IMR-90 (cell line): Measurements from ENCODE around the gene NALCN.
A peak's percentile ranks its signal among the peaks of the same experiment; 100 is the strongest.

Source experiments
- CTCF ChIP-seq: conservative IDR thresholded peaks from 2 replicates; pipeline ENCODE4 v1.5.1; 2012; ENCODE audit warnings: mild to moderate bottlenecking, low read depth, low read length, improper control_type of control experiment
- ELK1 ChIP-seq: fragments of 150-350 bp; IDR thresholded peaks from 2 replicates; pipeline ENCODE4 v1.6.1; 2016; ENCODE audit warnings: low read depth, mild to moderate bottlenecking, low read length, moderate library complexity, borderline replicate concordance
- POLR2A ChIP-seq: IDR thresholded peaks from 2 replicates; pipeline ENCODE4 v1.6.1; 2012; ENCODE audit warnings: mild to moderate bottlenecking, low read depth, low read length
- RFX5 ChIP-seq: IDR thresholded peaks from 2 replicates; pipeline ENCODE4 v1.8.0; 2012; ENCODE audit warnings: low read depth, mild to moderate bottlenecking, low read length, moderate library complexity
- SMC3 ChIP-seq: fragments of 150-350 bp; IDR thresholded peaks from 2 replicates; pipeline ENCODE4 v1.6.1; 2016; ENCODE audit warnings: low read depth, mild to moderate bottlenecking, antibody characterized with exemption, low read length, moderate library complexity

DNA sequence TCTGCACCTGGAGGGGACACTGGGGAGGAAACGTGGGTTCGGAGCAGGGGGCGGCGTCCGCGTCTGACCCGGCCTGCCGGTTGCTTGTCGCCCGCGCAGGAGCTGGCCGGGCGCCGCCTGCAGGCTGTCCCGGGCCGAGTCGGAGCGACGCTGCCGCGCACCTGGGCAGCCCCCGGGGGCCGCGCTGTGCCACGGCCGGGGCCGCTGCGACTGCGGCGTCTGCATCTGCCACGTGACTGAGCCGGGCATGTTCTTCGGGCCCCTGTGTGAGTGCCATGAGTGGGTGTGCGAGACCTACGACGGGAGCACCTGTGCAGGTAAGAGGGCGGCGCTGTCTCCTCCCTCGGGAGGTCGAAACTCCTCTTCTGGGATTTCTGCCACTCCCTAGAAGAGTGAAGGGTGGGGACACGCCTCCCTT, 37.5 kb upstream of the NALCN start:
- TF ChIP-seq CTCF (peak; percentile 19; the same call in 1 of the 2 replicates), SMC3 (no peak), POLR2A (no peak), RFX5 (no peak), ELK1 (no peak)
